ENCODE measurements around the gene CACHD1.

CACHD1 gene

GRCh38 chr1:64492424-64492823 lies 22.5 kb downstream of the CACHD1 start:
- Histone ChIP-seq H3K9ac (ENCODE audit: low read depth in 1 of 2, low read length in 2 of 2) (no peak overlapping the region), H3K27ac (ENCODE audit: low read depth, low read length) (no peak overlapping the region), H3K27me3 (ENCODE audit: control insufficient read depth in 1 of 2, insufficient read depth in 2 of 2, low read length in 2 of 2) (no peaks in the 10 kb centered on the region), H3K4me3 (ENCODE audit: low read depth in 1 of 2, low read length in 2 of 2) (no peak overlapping the region), H3K36me3 (ENCODE audit: control insufficient read depth in 1 of 2, insufficient read depth in 2 of 2, low read length in 2 of 2) (no peaks in the 10 kb centered on the region), H3K4me1 (ENCODE audit: control insufficient read depth in 1 of 2, insufficient read depth in 2 of 2, low read length in 2 of 2) (peaks cover 18 to 62% of the 10 kb centered on the region in 2 donors), H3K9me3 (ENCODE audit: control insufficient read depth in 1 of 2, low read length in 2 of 2) (no peaks in the 10 kb centered on the region)

- no peak overlapping the region for H3K4me3 ChIP-seq (ENCODE audit: low read depth in 1 of 2, low read length in 2 of 2)
- H3K9ac ChIP-seq (ENCODE audit: low read depth in 1 of 2, low read length in 2 of 2) = no peak overlapping the region
- H3K27me3 ChIP-seq (ENCODE audit: control insufficient read depth in 1 of 2, insufficient read depth in 2 of 2, low read length in 2 of 2) = no peaks in the 10 kb centered on the region
- H3K27ac ChIP-seq (ENCODE audit: low read depth, low read length) = no peak overlapping the region
- peaks cover 18 to 64% of the 10 kb centered on the region in 2 donors for H3K4me1 ChIP-seq (ENCODE audit: control insufficient read depth in 1 of 2, insufficient read depth in 2 of 2, low read length in 2 of 2)
- no peaks in the 10 kb centered on the region for H3K36me3 ChIP-seq (ENCODE audit: control insufficient read depth in 1 of 2, insufficient read depth in 2 of 2, low read length in 2 of 2)
- H3K9me3 ChIP-seq (ENCODE audit: control insufficient read depth in 1 of 2, low read length in 2 of 2) = no peaks in the 10 kb centered on the region
Measured at GRCh38 chr1:64493831-64494230, 23.9 kb downstream of the CACHD1 start.

- Histone ChIP-seq H3K9ac (ENCODE audit: low read depth in 1 of 2, low read length in 2 of 2) (no peak overlapping the region), H3K9me3 (ENCODE audit: control insufficient read depth in 1 of 2, low read length in 2 of 2) (no peaks in the 10 kb centered on the region), H3K36me3 (ENCODE audit: control insufficient read depth in 1 of 2, insufficient read depth in 2 of 2, low read length in 2 of 2) (no peaks in the 10 kb centered on the region), H3K4me1 (ENCODE audit: control insufficient read depth in 1 of 2, insufficient read depth in 2 of 2, low read length in 2 of 2) (peaks cover 18 to 64% of the 10 kb centered on the region in 2 donors), H3K27me3 (ENCODE audit: control insufficient read depth in 1 of 2, insufficient read depth in 2 of 2, low read length in 2 of 2) (no peaks in the 10 kb centered on the region), H3K27ac (ENCODE audit: low read depth, low read length) (no peak overlapping the region), H3K4me3 (ENCODE audit: low read depth in 1 of 2, low read length in 2 of 2) (no peak overlapping the region)
Measured at GRCh38 chr1:64494659-64495058, 24.7 kb downstream of the CACHD1 start.

GRCh38 chr1:64495878-64496277 lies 25.9 kb downstream of the CACHD1 start:
- H3K36me3 ChIP-seq (ENCODE audit: control insufficient read depth in 1 of 2, insufficient read depth in 2 of 2, low read length in 2 of 2) = no peaks in the 10 kb centered on the region
- H3K9ac ChIP-seq (ENCODE audit: low read depth in 1 of 2, low read length in 2 of 2) = no peak overlapping the region
- H3K27ac ChIP-seq (ENCODE audit: low read depth, low read length) = no peak overlapping the region
- no peaks in the 10 kb centered on the region for H3K27me3 ChIP-seq (ENCODE audit: control insufficient read depth in 1 of 2, insufficient read depth in 2 of 2, low read length in 2 of 2)
- H3K4me1 ChIP-seq (ENCODE audit: control insufficient read depth in 1 of 2, insufficient read depth in 2 of 2, low read length in 2 of 2) = peaks cover 11 to 53% of the 10 kb centered on the region in 2 donors
- no peaks in the 10 kb centered on the region for H3K9me3 ChIP-seq (ENCODE audit: control insufficient read depth in 1 of 2, low read length in 2 of 2)
- no peak overlapping the region for H3K4me3 ChIP-seq (ENCODE audit: low read depth in 1 of 2, low read length in 2 of 2)

GRCh38 chr1:64496606-64497005 lies 26.7 kb downstream of the CACHD1 start:
- Histone ChIP-seq H3K27ac (ENCODE audit: low read depth, low read length) (no peak overlapping the region), H3K4me3 (ENCODE audit: low read depth in 1 of 2, low read length in 2 of 2) (no peak overlapping the region), H3K9ac (ENCODE audit: low read depth in 1 of 2, low read length in 2 of 2) (no peak overlapping the region), H3K36me3 (ENCODE audit: control insufficient read depth in 1 of 2, insufficient read depth in 2 of 2, low read length in 2 of 2) (no peaks in the 10 kb centered on the region), H3K9me3 (ENCODE audit: control insufficient read depth in 1 of 2, low read length in 2 of 2) (no peaks in the 10 kb centered on the region), H3K4me1 (ENCODE audit: control insufficient read depth in 1 of 2, insufficient read depth in 2 of 2, low read length in 2 of 2) (peaks cover 11 to 51% of the 10 kb centered on the region in 2 donors), H3K27me3 (ENCODE audit: control insufficient read depth in 1 of 2, insufficient read depth in 2 of 2, low read length in 2 of 2) (no peaks in the 10 kb centered on the region)

- H3K27me3 ChIP-seq (ENCODE audit: control insufficient read depth in 1 of 2, insufficient read depth in 2 of 2, low read length in 2 of 2) = no peaks in the 10 kb centered on the region
- H3K4me1 ChIP-seq (ENCODE audit: control insufficient read depth in 1 of 2, insufficient read depth in 2 of 2, low read length in 2 of 2) = peaks cover 11 to 55% of the 10 kb centered on the region in 2 donors
- H3K9ac ChIP-seq (ENCODE audit: low read depth in 1 of 2, low read length in 2 of 2) = no peak overlapping the region
- no peaks in the 10 kb centered on the region for H3K36me3 ChIP-seq (ENCODE audit: control insufficient read depth in 1 of 2, insufficient read depth in 2 of 2, low read length in 2 of 2)
- no peaks in the 10 kb centered on the region for H3K9me3 ChIP-seq (ENCODE audit: control insufficient read depth in 1 of 2, low read length in 2 of 2)
- no peak overlapping the region for H3K27ac ChIP-seq (ENCODE audit: low read depth, low read length)
- H3K4me3 ChIP-seq (ENCODE audit: low read depth in 1 of 2, low read length in 2 of 2) = no peak overlapping the region
Measured at GRCh38 chr1:64497088-64497883, 27.4 kb downstream of the CACHD1 start.

GRCh38 chr1:64498325-64498724 lies 28.4 kb downstream of the CACHD1 start:
- H3K36me3 ChIP-seq (ENCODE audit: control insufficient read depth in 1 of 2, insufficient read depth in 2 of 2, low read length in 2 of 2) = no peaks in the 10 kb centered on the region
- no peak overlapping the region for H3K4me3 ChIP-seq (ENCODE audit: low read depth in 1 of 2, low read length in 2 of 2)
- peaks cover 11 to 56% of the 10 kb centered on the region in 2 donors for H3K4me1 ChIP-seq (ENCODE audit: control insufficient read depth in 1 of 2, insufficient read depth in 2 of 2, low read length in 2 of 2)
- no peaks in the 10 kb centered on the region for H3K27me3 ChIP-seq (ENCODE audit: control insufficient read depth in 1 of 2, insufficient read depth in 2 of 2, low read length in 2 of 2)
- H3K9me3 ChIP-seq (ENCODE audit: control insufficient read depth in 1 of 2, low read length in 2 of 2) = no peaks in the 10 kb centered on the region
- H3K27ac ChIP-seq (ENCODE audit: low read depth, low read length) = no peak overlapping the region
- H3K9ac ChIP-seq (ENCODE audit: low read depth in 1 of 2, low read length in 2 of 2) = no peak overlapping the region

- H3K9ac ChIP-seq (ENCODE audit: low read depth in 1 of 2, low read length in 2 of 2) = no peak overlapping the region
- no peak overlapping the region for H3K4me3 ChIP-seq (ENCODE audit: low read depth in 1 of 2, low read length in 2 of 2)
- H3K4me1 ChIP-seq (ENCODE audit: control insufficient read depth in 1 of 2, insufficient read depth in 2 of 2, low read length in 2 of 2) = peaks cover 14 to 54% of the 10 kb centered on the region in 2 donors
- no peaks in the 10 kb centered on the region for H3K27me3 ChIP-seq (ENCODE audit: control insufficient read depth in 1 of 2, insufficient read depth in 2 of 2, low read length in 2 of 2)
- H3K9me3 ChIP-seq (ENCODE audit: control insufficient read depth in 1 of 2, low read length in 2 of 2) = no peaks in the 10 kb centered on the region
- H3K27ac ChIP-seq (ENCODE audit: low read depth, low read length) = no peak overlapping the region
- H3K36me3 ChIP-seq (ENCODE audit: control insufficient read depth in 1 of 2, insufficient read depth in 2 of 2, low read length in 2 of 2) = no peaks in the 10 kb centered on the region
Measured at GRCh38 chr1:64499011-64499410, 29.1 kb downstream of the CACHD1 start.

- no peaks in the 10 kb centered on the region for H3K9me3 ChIP-seq (ENCODE audit: control insufficient read depth in 1 of 2, low read length in 2 of 2)
- H3K4me1 ChIP-seq (ENCODE audit: control insufficient read depth in 1 of 2, insufficient read depth in 2 of 2, low read length in 2 of 2) = peaks cover 20 to 53% of the 10 kb centered on the region in 2 donors
- no peaks in the 10 kb centered on the region for H3K27me3 ChIP-seq (ENCODE audit: control insufficient read depth in 1 of 2, insufficient read depth in 2 of 2, low read length in 2 of 2)
- no peaks in the 10 kb centered on the region for H3K36me3 ChIP-seq (ENCODE audit: control insufficient read depth in 1 of 2, insufficient read depth in 2 of 2, low read length in 2 of 2)
- no peak overlapping the region for H3K4me3 ChIP-seq (ENCODE audit: low read depth in 1 of 2, low read length in 2 of 2)
- no peak overlapping the region for H3K27ac ChIP-seq (ENCODE audit: low read depth, low read length)
- no peak overlapping the region for H3K9ac ChIP-seq (ENCODE audit: low read depth in 1 of 2, low read length in 2 of 2)
Measured at GRCh38 chr1:64499966-64500365, 30.0 kb downstream of the CACHD1 start.

GRCh38 chr1:64502083-64502482 lies 32.2 kb downstream of the CACHD1 start:
- H3K9ac ChIP-seq (ENCODE audit: low read depth in 1 of 2, low read length in 2 of 2) = no peak overlapping the region
- peaks cover 15 to 44% of the 10 kb centered on the region in 2 donors for H3K4me1 ChIP-seq (ENCODE audit: control insufficient read depth in 1 of 2, insufficient read depth in 2 of 2, low read length in 2 of 2)
- H3K4me3 ChIP-seq (ENCODE audit: low read depth in 1 of 2, low read length in 2 of 2) = no peak overlapping the region
- H3K9me3 ChIP-seq (ENCODE audit: control insufficient read depth in 1 of 2, low read length in 2 of 2) = no peaks in the 10 kb centered on the region
- no peaks in the 10 kb centered on the region for H3K36me3 ChIP-seq (ENCODE audit: control insufficient read depth in 1 of 2, insufficient read depth in 2 of 2, low read length in 2 of 2)
- no peak overlapping the region for H3K27ac ChIP-seq (ENCODE audit: low read depth, low read length)
- no peaks in the 10 kb centered on the region for H3K27me3 ChIP-seq (ENCODE audit: control insufficient read depth in 1 of 2, insufficient read depth in 2 of 2, low read length in 2 of 2)
